GM21381 (cell line): Measurements from ENCODE around the gene ARHGDIG.
"Not testable (repeated sequence)": the region's sequence is repeated elsewhere in the genome, so short reads cannot be mapped to it uniquely, and the experiment has no call there.

Experiments used
- ATAC-seq: cut with Tn5 transposase; IDR thresholded peaks from one replicate; pipeline ENCODE4 v1.9.1; 2021; ENCODE audit warnings: mild to moderate bottlenecking, moderate library complexity; ENCODE audit not compliant: unreplicated experiment

Gene ARHGDIG

GRCh38 chr16:322476-323143, 42.2 kb downstream of the ARHGDIG start:
- ATAC-seq = no peak

GRCh38 chr16:324201-324450, 43.7 kb downstream of the ARHGDIG start:
- ATAC-seq = no peak

- peak; percentile 45 for ATAC-seq
Measured at GRCh38 chr16:324451-325334, 44.3 kb downstream of the ARHGDIG start.

- no peak for ATAC-seq
Measured at GRCh38 chr16:325375-326145, 45.2 kb downstream of the ARHGDIG start.

- no peak for ATAC-seq
Measured at GRCh38 chr16:330741-331140, 50.4 kb downstream of the ARHGDIG start.

- ATAC-seq = not testable (repeated sequence)
Measured at GRCh38 chr16:331181-331814, 50.9 kb downstream of the ARHGDIG start.
